Fibroblast of skin of right quadriceps (primary cell): ENCODE measurements around the gene NUP88.
A peak's percentile ranks its signal among the peaks of the same experiment; 100 is the strongest.
"Not testable (repeated sequence)": the region's sequence is repeated elsewhere in the genome, so short reads cannot be mapped to it uniquely, and the experiment has no call there.

Experiments used
- DNase-seq: peaks from one replicate; pipeline ENCODE4 v3.0.0-alpha.2; 2013

NUP88 gene

GRCh38 chr17:5419356-5419958, at the start of gene NUP88:
Gene NUP88 (minus strand): TSS chr17:5419662. CDS start chr17:5419650, 12 bp downstream.
- DNase-seq, result peak; percentile 97

GRCh38 chr17:5468075-5468473, 48.6 kb upstream of the NUP88 start:
- DNase-seq, result no peak

GRCh38 chr17:5467416-5467815, 48.0 kb upstream of the NUP88 start:
- DNase-seq, result no peak

GRCh38 chr17:5466295-5466694, 46.8 kb upstream of the NUP88 start:
- no peak for DNase-seq

GRCh38 chr17:5464717-5465507, 45.5 kb upstream of the NUP88 start:
- DNase-seq, result no peak

GRCh38 chr17:5446786-5447185, 27.3 kb upstream of the NUP88 start:
- no peak for DNase-seq

- DNase-seq, result no peak
Observed at GRCh38 chr17:5444209-5444608, 24.7 kb upstream of the NUP88 start.

- DNase-seq, result no peak
Observed at GRCh38 chr17:5443728-5444127, 24.3 kb upstream of the NUP88 start.

- no peak for DNase-seq
Observed at GRCh38 chr17:5439446-5439764, 19.9 kb upstream of the NUP88 start.

- peak; percentile 88 for DNase-seq
Observed at GRCh38 chr17:5438716-5439445, 19.4 kb upstream of the NUP88 start, which contains the start of gene C1QBP. Gene C1QBP (minus strand): TSS chr17:5439155. CDS start chr17:5439073, 82 bp downstream.

GRCh38 chr17:5437721-5438317, 18.4 kb upstream of the NUP88 start:
- peak; percentile 24 for DNase-seq

- DNase-seq, result not testable (repeated sequence)
Observed at GRCh38 chr17:5435781-5436315, 16.4 kb upstream of the NUP88 start.

- DNase-seq, result no peak
Observed at GRCh38 chr17:5434984-5435383, 15.5 kb upstream of the NUP88 start.

- no peak for DNase-seq
Observed at GRCh38 chr17:5431949-5432556, 12.6 kb upstream of the NUP88 start.

GRCh38 chr17:5431234-5431633, 11.8 kb upstream of the NUP88 start:
- DNase-seq, result not testable (repeated sequence)

- DNase-seq, result no peak
Observed at GRCh38 chr17:5430413-5430999, 11.0 kb upstream of the NUP88 start.

GRCh38 chr17:5429191-5429887, 9.9 kb upstream of the NUP88 start:
- no peak for DNase-seq

- no peak for DNase-seq
Observed at GRCh38 chr17:5425826-5426225, 6.4 kb upstream of the NUP88 start.

- no peak for DNase-seq
Observed at GRCh38 chr17:5424909-5425308, 5.4 kb upstream of the NUP88 start.

- peak; percentile 70 for DNase-seq
Observed at GRCh38 chr17:5422505-5422904, 3.0 kb upstream of the NUP88 start.

GRCh38 chr17:5419959-5420653, 644 bp upstream of the NUP88 start, which contains the start of gene RPAIN:
Gene RPAIN (plus strand): TSS chr17:5420182. CDS start chr17:5420211, 29 bp downstream.
- peak; percentile 82 for DNase-seq
